Measurements from ENCODE around the gene NUMB. TPM values are rescaled to one million over a fixed set of nuclear protein-coding genes. Genes with fewer than 3 reads are reported as not detected.

Gene NUMB
- total RNA-seq, 1 experiment from 2014 or later, result 46.5 TPM

DNA sequence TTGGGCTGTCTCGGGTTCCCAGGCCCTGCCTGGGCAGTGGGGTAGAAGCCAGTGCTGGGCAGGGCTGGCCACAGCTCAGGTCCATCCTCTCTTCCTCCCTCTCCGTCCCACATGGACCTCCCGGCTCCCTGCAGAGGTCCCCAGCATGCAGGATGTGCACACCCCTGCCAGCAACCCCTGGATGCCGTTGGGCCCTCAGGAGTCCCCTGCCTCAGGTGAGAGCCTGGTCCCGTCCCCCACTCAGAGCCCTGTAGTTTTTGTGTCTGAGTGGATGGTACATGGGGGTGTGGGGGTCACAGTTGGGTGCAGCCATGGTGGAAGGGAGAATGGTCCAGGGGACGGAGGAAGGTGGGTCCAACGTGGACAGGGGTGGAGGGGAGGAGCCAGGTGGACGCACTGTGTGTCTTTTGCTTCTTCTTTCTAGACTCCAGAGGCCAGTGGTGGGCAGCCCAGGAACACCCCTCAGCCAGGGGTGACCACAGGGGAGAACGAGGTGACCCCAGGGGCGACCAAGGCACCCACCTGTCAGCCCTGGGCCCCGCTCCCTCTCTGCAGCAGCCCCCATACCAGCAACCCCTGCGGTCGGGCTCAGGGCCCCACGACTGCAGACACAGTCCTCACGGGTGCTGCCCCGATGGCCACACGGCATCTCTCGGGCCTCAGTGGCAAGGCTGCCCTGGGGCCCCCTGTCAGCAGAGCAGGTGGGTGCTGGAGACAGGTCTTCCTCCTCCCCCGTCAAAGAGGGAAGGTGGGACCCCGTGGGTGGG lies 199.3 kb downstream of the NUMB start:
- no CpG with 5 or more reads among the region's 20 CpGs for WGBS (ENCODE audit: extremely low coverage, insufficient read length, low lambda C conversion rate)
- no peak for DNase-seq

More for the DNA sequence above, 199.3 kb downstream of the NUMB start:
- Mint-ChIP-seq H3K36me3 (ENCODE audit: insufficient read depth in 1 of 3, low read depth in 3 of 3) (peaks cover 2 to 3% (median 3%) of the 10 kb centered on the region in 3 experiments; a peak in 4 of 7 replicates), H3K9me3 (peaks cover 0 to 2% of the 10 kb centered on the region in 2 experiments; a peak in 1 of 5 replicates), H3K4me3 (no peak overlapping the region), H3K27ac (no peak overlapping the region), H3K27me3 (ENCODE audit: low read depth) (no peaks in the 10 kb centered on the region), H3K4me1 (0 out of 4 replicates have a peak, but pooled peaks cover 2 to 3% of the 10 kb centered on the region in 2 experiments)
- Histone ChIP-seq H3K56ac (ENCODE audit: insufficient read length, low read depth, low read length) (no peak overlapping the region), H3T11ph (ENCODE audit: low read length) (no peak overlapping the region), H3K4me1 (ENCODE audit: insufficient read depth, low read length) (no peaks in the 10 kb centered on the region), H2BK5ac (ENCODE audit: insufficient read length, low read length) (no peak overlapping the region), H4K8ac (replicated peaks; ENCODE audit: insufficient read length, low read depth, low read length) (no peak overlapping the region), H4K5ac (ENCODE audit: insufficient read length, low read depth, low read length) (no peak overlapping the region), H2BK15ac (ENCODE audit: low read depth, low read length) (no peak overlapping the region), H2BK20ac (ENCODE audit: low read depth, low read length, poor library complexity, severe bottlenecking) (no peak overlapping the region), H2BK120ac (ENCODE audit: low read depth, low read length, poor library complexity, severe bottlenecking) (no peak overlapping the region), H3K4me2 (ENCODE audit: insufficient read depth, insufficient read length, low read length) (no peak overlapping the region), H3K79me2 (ENCODE audit: insufficient read depth, low read length) (no peaks in the 10 kb centered on the region), H3K23me2 (ENCODE audit: insufficient read length, low read depth, low read length, poor library complexity, severe bottlenecking) (no peaks in the 10 kb centered on the region), H3K79me1 (ENCODE audit: insufficient read depth, low read depth, low read length, poor library complexity, severe bottlenecking) (no peaks in the 10 kb centered on the region), H4K91ac (ENCODE audit: insufficient read length, low read depth, low read length) (no peak overlapping the region), H3K4ac (ENCODE audit: low read depth, low read length) (no peak overlapping the region), H3K9me3 (ENCODE audit: control insufficient read depth, low read depth, low read length) (no peaks in the 10 kb centered on the region), H3K27me3 (ENCODE audit: insufficient read depth, low read length) (no peaks in the 10 kb centered on the region), H2AK5ac (ENCODE audit: insufficient read length, low read length) (no peak overlapping the region), H4K20me1 (ENCODE audit: control insufficient read depth, insufficient read depth, insufficient read length) (no peaks in the 10 kb centered on the region), H3K14ac (ENCODE audit: insufficient read depth, low read length) (no peak overlapping the region; the same call in 1 of the 2 replicates), H3K18ac (ENCODE audit: insufficient read length, low read depth, low read length) (no peak overlapping the region), H3K9ac (ENCODE audit: extremely low read depth, insufficient read length, low read length) (no peak overlapping the region), H3K27ac (ENCODE audit: insufficient read length, low read depth, low read length) (no peak overlapping the region), H2AFZ (ENCODE audit: low read length) (no peak overlapping the region), H3K23ac (ENCODE audit: insufficient read length, low read depth, low read length) (no peak overlapping the region), H2BK12ac (ENCODE audit: insufficient read length, low read depth, low read length) (no peak overlapping the region)
- no peak for TF ChIP-seq CTCF (conservative IDR thresholded peaks at IDR 0.05)
